Measurements from ENCODE around the gene ZNF320.

DNA sequence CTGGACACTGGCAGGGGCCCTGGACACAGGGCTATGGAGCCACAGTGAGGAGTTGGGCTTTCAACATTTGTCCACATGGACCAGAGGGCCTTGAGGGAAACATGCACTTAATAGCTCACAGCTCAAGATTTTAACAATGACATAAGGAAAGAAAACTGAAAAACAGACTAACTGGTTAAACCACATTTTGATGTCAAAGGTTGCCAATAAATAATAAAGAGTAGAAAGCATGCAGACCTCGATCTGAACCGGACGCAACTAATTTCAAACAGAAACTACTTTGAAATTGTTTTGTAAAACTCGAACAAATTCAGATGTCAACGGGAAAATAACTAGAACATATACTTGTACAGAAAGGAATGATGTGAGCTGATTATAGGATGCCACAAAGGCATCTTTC, 41.3 kb upstream of the ZNF320 start:
- TF ChIP-seq POLR2A (IDR thresholded peaks at IDR 0.05; ENCODE audit: low read depth, low read length), result no peak
- TF ChIP-seq TAF1 (IDR thresholded peaks at IDR 0.05; ENCODE audit: low read depth, low read length), result no peak
- no peak for TF ChIP-seq POLR2AphosphoS5 (IDR thresholded peaks at IDR 0.05; ENCODE audit: low read depth, low read length)
- TF ChIP-seq SPI1 (IDR thresholded peaks at IDR 0.05; ENCODE audit: low read depth, low read length), result no peak
- TF ChIP-seq PAX5 (IDR thresholded peaks at IDR 0.05; ENCODE audit: insufficient read depth, low read length, severe bottlenecking), result no peak
- TF ChIP-seq POU2F2 (IDR thresholded peaks at IDR 0.05; ENCODE audit: low read depth, low read length), result no peak
